Prostate gland (tissue), 2 donors: ENCODE measurements around the gene MRPL10. TPM values are rescaled to one million over a fixed set of nuclear protein-coding genes. Genes with fewer than 3 reads are reported as not detected.

Experiments used
- DNase-seq: peaks from one replicate; pipeline ENCODE4 v3.0.0-alpha.2; 2019; ENCODE audit warnings: low spot score
- H3K27ac ChIP-seq, 2 donors: fragments of 200-600 bp; sonication (generic); 2 replicates each; pipeline ENCODE4 v1.5.1; 2017 to 2019
- H3K27me3 ChIP-seq: fragments of 200-600 bp; sonication (generic); replicated peaks from 2 replicates; pipeline ENCODE4 v1.5.1; 2019; ENCODE audit not compliant: insufficient read depth
- H3K36me3 ChIP-seq, 2 donors: fragments of 200-600 bp; sonication (generic); 1 replicate in 1 of 2; 2 replicates in 1 of 2; pipeline versions ENCODE4 v1.5.1 to v1.8.1; 2017 to 2019
- H3K4me1 ChIP-seq: fragments of 200-600 bp; sonication (generic); replicated peaks from 2 replicates; pipeline ENCODE4 v1.5.1; 2019
- H3K4me3 ChIP-seq, 2 donors: fragments of 200-600 bp; sonication (generic); 2 replicates each; pipeline ENCODE4 v1.5.1; 2017 to 2019
- H3K9me3 ChIP-seq: fragments of 200-600 bp; sonication (generic); 2 replicates; pipeline ENCODE4 v1.5.1; 2017
- POLR2A ChIP-seq: fragments of 450-650 bp; IDR thresholded peaks from one replicate; pipeline ENCODE4 v1.6.1; 2016; ENCODE audit warnings: antibody characterized with exemption, mild to moderate bottlenecking
- POLR2AphosphoS5 ChIP-seq: sonication (generic); formaldehyde crosslinking; IDR thresholded peaks from one replicate; pipeline ENCODE4 v1.6.1; 2017; ENCODE audit warnings: antibody characterized with exemption
- WGBS: methylation state at CpG from one replicate; pipeline ENCODE4 v1.1.5; 2018; 5-methylcytosine and 5-hydroxymethylcytosine counted together
- intact Hi-C: fragments of 100-400 bp; cut with DNase I; formaldehyde crosslinking; loops from one replicate; pipeline ENCODE4 v1.14.2; 2022
- total RNA-seq, 2 donors: library from RNA; depleted of rRNA; stranded (reverse); fragments of >200 nt; gene quantifications; one replicate each; pipeline ENCODE4 v1.1.0, GENCODE V29; 2016
- TF ChIP-seq, protein P1 (sequence below), 4 experiments: fragments of 200-600 bp in 2 of 4; fragments of 450-650 bp in 2 of 4; sonication (generic) in 2 of 4; IDR thresholded peaks; 1 replicate in 3 of 4; 2 replicates in 1 of 4; pipeline ENCODE4 v1.5.1; 2016 to 2019; ENCODE audit warnings: antibody characterized with exemption in 4 of 4, mild to moderate bottlenecking in 2 of 4, moderate library complexity in 2 of 4

MRPL10 gene
- total RNA-seq, 2 donors from 2014 or later, result 46.6 to 47.0 TPM

DNA sequence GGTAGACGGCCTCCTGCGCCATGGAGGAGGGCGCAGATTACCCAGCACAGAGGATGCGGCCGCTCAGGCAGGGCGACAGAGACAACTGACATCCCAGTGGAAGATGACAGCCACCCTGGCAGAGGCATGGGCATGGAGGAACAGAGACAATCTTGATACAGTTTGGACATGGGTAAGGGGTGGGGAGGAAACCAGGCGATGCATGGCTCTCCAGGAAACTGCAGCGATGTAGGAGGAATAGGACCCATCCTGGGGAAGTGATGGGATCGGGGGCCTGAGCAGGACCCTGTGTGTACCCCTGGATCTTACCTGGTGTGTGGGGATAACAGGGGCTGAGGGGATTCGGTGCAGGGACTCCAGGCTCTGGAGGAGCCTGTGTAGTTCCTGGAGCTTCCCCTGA lies 14.4 kb downstream of the MRPL10 start:
- peaks cover 10% of the 10 kb centered on the region for H3K4me1 ChIP-seq
- intact Hi-C loops, result no loop called here
- no peak for DNase-seq
- TF ChIP-seq POLR2A, result no peak
- no peak for TF ChIP-seq POLR2AphosphoS5
- H3K4me3 ChIP-seq, result no peak overlapping the region
- no peak overlapping the region for H3K27ac ChIP-seq
- WGBS, result 93% methylated on average over 10 of the region's 10 CpGs
- H3K9me3 ChIP-seq, result no peaks in the 10 kb centered on the region
- no peaks in the 10 kb centered on the region for H3K27me3 ChIP-seq
- peaks cover 5 to 9% of the 10 kb centered on the region in 2 donors for H3K36me3 ChIP-seq

DNA sequence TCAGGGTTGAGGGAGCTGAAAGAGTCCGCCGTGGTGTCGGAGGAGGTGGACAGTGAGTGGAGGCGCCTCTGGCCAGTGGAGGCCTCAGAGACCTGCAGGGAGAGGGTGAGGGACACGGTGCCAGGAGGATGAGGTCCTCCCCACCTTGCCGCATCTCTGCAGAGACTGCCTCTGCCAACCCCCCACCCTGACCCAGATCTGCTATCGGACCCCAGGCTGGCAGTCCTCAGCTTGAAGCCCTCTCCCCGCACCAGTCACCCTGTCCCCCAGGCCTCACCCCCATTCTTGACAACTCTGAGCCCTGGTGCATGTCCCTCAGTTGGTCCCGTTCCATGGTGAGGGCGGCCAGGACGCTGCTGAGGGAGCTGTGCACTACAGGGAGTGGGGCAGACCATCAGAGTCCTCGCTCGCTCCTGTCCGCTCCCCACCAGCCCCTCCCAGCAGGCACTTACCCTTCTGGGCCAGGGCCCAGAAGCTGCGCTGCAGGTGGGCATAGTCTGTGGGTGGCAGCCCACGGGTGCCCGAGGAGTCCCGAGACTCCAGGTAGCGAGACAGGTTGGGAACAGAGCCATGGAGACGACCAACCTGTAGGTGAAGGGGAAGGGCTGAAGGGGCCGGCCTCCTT lies 15.1 kb downstream of the MRPL10 start:
- intact Hi-C loops, result no loop called here
- H3K4me1 ChIP-seq, result peaks cover 10% of the 10 kb centered on the region
- peaks cover 5 to 9% of the 10 kb centered on the region in 2 donors for H3K36me3 ChIP-seq
- no peaks in the 10 kb centered on the region for H3K27me3 ChIP-seq
- no peak overlapping the region for H3K4me3 ChIP-seq
- WGBS, result 86% methylated on average over 21 of the region's 21 CpGs
- TF ChIP-seq POLR2AphosphoS5 (no peak), POLR2A (no peak)
- TF ChIP-seq, protein P1, sequence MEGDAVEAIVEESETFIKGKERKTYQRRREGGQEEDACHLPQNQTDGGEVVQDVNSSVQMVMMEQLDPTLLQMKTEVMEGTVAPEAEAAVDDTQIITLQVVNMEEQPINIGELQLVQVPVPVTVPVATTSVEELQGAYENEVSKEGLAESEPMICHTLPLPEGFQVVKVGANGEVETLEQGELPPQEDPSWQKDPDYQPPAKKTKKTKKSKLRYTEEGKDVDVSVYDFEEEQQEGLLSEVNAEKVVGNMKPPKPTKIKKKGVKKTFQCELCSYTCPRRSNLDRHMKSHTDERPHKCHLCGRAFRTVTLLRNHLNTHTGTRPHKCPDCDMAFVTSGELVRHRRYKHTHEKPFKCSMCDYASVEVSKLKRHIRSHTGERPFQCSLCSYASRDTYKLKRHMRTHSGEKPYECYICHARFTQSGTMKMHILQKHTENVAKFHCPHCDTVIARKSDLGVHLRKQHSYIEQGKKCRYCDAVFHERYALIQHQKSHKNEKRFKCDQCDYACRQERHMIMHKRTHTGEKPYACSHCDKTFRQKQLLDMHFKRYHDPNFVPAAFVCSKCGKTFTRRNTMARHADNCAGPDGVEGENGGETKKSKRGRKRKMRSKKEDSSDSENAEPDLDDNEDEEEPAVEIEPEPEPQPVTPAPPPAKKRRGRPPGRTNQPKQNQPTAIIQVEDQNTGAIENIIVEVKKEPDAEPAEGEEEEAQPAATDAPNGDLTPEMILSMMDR (IDR thresholded peaks at IDR 0.05), result no peak
- DNase-seq, result no peak
- no peak overlapping the region for H3K27ac ChIP-seq
- no peaks in the 10 kb centered on the region for H3K9me3 ChIP-seq

DNA sequence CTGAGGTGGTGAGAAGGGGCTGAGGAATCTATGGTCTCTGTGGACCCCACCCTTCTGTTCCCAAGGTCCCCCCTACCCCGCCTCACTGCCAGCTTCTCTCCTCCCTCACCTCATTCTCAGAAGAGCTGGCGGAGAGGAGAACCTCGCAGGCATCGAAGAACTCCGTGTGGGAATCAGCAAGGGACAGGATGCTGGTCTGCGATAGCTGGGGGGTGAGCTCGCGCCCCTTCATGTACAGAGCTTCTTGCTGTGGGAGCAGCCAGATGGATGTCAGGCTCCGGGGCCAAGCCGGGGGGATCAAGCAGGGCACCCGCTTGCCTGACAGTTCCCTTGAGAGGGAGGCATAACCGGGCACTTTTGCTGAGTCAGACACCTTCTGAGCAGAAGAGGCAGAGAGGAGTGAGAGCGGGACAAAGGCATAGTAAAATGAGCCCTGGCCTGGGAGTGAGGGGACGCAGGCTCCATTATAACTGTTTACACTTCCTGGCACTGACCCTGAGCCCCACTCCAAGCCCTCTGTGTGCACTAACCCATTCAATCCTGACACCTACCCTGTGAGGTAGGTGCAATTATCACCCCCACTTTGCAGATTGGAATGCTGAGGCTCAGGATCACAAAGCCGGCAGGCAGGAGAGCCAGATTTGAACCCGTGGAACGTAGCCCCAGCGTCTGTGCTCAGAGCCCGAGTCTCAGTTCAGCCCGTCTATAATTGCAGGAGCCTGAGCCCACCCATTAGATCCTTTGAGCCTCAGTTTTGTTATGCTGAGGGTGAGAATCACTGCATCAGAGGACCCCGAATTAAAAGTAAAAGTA lies 16.0 kb downstream of the MRPL10 start:
- no peak for DNase-seq
- H3K9me3 ChIP-seq, result no peaks in the 10 kb centered on the region
- peaks cover 1% of the 10 kb centered on the region for H3K4me1 ChIP-seq
- TF ChIP-seq, protein P1 (IDR thresholded peaks at IDR 0.05), result no peak
- no peak for TF ChIP-seq POLR2AphosphoS5
- TF ChIP-seq POLR2A, result no peak
- 90% methylated on average over 21 of the region's 21 CpGs for WGBS
- no peak overlapping the region for H3K27ac ChIP-seq
- H3K36me3 ChIP-seq, result peaks cover 5 to 9% of the 10 kb centered on the region in 2 donors
- no peaks in the 10 kb centered on the region for H3K27me3 ChIP-seq
- no peak overlapping the region for H3K4me3 ChIP-seq
- intact Hi-C loops, result no loop called here

DNA sequence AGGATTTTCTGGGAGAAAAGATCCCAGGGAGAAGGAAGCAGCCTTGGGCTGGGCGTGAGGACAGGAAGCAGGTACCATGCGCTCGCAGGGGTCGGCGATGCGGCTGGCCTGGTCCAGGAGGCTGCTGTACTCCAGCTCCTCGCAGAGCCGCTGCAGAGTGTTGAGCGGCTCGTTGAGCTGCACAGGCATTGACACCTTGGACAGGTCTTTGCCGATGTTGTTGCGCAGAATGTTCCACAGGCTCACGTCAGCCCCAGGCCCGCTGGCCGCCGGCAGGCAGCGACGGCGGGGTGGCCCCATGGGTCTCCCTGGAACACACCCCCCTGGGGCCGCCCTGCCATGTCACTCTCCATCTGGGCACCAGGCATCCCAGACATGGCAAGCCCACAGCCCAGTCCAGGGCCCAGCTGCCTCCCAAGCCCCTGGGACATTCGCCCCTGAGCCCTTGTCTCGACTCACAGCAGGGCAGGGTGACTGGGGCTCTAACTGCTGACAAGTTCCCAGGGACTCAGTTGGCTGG lies 17.8 kb downstream of the MRPL10 start:
- WGBS, result 96% methylated on average over 22 of the region's 22 CpGs
- intact Hi-C loops, result no loop called here
- peaks cover 5 to 9% of the 10 kb centered on the region in 2 donors for H3K36me3 ChIP-seq
- no peaks in the 10 kb centered on the region for H3K9me3 ChIP-seq
- TF ChIP-seq POLR2AphosphoS5 (no peak), POLR2A (no peak)
- TF ChIP-seq, protein P1 (IDR thresholded peaks at IDR 0.05), result no peak
- no peak for DNase-seq
- no peak overlapping the region for H3K27ac ChIP-seq
- H3K4me3 ChIP-seq, result no peak overlapping the region
- no peaks in the 10 kb centered on the region for H3K27me3 ChIP-seq
- H3K4me1 ChIP-seq, result no peaks in the 10 kb centered on the region

DNA sequence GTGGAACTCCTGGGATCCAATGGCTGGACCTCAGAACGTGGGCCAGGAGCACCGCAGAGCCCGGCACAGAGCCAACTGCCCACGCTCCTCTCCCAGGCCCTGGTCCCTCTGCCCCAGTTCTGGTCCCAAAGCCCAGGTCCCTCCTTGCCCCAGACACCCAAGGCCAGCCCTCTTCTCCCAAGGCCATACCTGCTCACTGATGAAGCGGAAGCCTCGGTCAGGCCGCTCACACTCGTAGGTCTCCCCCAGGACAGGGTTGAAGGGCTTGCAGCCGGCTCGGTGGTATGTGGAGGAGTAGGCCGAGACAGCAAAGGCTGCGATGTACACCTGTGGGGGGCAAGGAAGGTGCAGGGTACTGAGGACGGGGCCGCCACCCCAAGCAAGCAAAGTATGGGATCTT lies 18.3 kb downstream of the MRPL10 start:
- H3K36me3 ChIP-seq, result peaks cover 5 to 9% of the 10 kb centered on the region in 2 donors
- intact Hi-C loops, result no loop called here
- H3K27me3 ChIP-seq, result no peaks in the 10 kb centered on the region
- no peaks in the 10 kb centered on the region for H3K9me3 ChIP-seq
- H3K27ac ChIP-seq, result no peak overlapping the region
- no peak overlapping the region for H3K4me3 ChIP-seq
- TF ChIP-seq, protein P1 (IDR thresholded peaks at IDR 0.05), result no peak
- TF ChIP-seq POLR2AphosphoS5, result no peak
- no peak for TF ChIP-seq POLR2A
- no peaks in the 10 kb centered on the region for H3K4me1 ChIP-seq
- WGBS, result 95% methylated on average over 14 of the region's 14 CpGs
- DNase-seq, result no peak
